Measurements from ENCODE around the gene TNC. TPM values are rescaled to one million over a fixed set of nuclear protein-coding genes. Genes with fewer than 3 reads are reported as not detected.

TNC gene
- total RNA-seq, 1 donor from 2014 or later: 137 TPM

DNA sequence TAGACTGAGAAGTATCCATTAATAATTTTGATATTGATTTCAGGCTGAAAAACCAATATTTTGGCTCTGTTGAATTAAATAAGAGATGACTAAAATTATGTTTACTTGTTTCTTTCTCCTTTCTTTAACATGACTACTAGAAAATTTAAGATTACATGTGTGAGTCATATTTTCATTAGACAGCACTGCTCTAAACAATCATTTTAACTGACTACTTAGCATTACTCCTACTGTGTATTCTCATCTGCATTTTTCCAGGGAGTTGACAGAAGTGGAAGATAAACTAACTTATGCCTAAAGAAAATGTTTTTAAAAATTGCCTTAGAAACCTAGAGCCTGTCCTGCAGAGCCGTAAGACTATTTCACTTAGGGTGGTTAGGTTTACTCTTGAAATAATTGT lies 29.1 kb downstream of the TNC start:
- no peak for DNase-seq (ENCODE audit: low spot score in 2 of 2)
- Histone ChIP-seq H3K4me3 (no peak overlapping the region), H3K36me3 (peaks cover 0 to 4% of the 10 kb centered on the region in 2 donors), H3K27ac (no peak overlapping the region), H3K4me1 (no peaks in the 10 kb centered on the region), H3K27me3 (no peaks in the 10 kb centered on the region), H3K9me3 (no peaks in the 10 kb centered on the region)
- TF ChIP-seq, protein P1, sequence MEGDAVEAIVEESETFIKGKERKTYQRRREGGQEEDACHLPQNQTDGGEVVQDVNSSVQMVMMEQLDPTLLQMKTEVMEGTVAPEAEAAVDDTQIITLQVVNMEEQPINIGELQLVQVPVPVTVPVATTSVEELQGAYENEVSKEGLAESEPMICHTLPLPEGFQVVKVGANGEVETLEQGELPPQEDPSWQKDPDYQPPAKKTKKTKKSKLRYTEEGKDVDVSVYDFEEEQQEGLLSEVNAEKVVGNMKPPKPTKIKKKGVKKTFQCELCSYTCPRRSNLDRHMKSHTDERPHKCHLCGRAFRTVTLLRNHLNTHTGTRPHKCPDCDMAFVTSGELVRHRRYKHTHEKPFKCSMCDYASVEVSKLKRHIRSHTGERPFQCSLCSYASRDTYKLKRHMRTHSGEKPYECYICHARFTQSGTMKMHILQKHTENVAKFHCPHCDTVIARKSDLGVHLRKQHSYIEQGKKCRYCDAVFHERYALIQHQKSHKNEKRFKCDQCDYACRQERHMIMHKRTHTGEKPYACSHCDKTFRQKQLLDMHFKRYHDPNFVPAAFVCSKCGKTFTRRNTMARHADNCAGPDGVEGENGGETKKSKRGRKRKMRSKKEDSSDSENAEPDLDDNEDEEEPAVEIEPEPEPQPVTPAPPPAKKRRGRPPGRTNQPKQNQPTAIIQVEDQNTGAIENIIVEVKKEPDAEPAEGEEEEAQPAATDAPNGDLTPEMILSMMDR (IDR thresholded peaks at IDR 0.05): no peak
- intact Hi-C loops (cut with DNase I): no loop called here

DNA sequence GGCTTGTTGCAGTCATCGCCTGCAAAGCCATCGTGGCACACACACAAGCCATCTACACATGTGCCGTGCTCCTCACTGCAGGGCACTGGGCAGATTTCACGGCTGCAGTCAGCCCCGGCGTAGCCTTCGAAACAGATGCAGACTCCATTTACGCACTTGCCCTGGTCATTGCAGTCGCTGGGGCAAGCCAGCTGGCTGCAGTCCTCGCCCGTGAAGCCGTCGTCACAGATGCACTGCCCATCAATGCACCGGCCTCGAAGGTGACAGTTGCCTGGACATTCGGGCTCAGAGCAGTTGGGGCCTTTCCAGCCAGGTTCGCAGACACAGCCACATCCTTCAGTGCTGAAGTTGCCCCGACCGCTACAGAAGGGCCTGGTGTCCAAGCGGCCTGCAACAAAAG lies 31.1 kb downstream of the TNC start:
- Histone ChIP-seq H3K27ac (no peak overlapping the region), H3K4me1 (no peaks in the 10 kb centered on the region), H3K36me3 (peaks cover 0 to 4% of the 10 kb centered on the region in 2 donors), H3K27me3 (no peaks in the 10 kb centered on the region), H3K4me3 (no peak overlapping the region), H3K9me3 (no peaks in the 10 kb centered on the region)
- TF ChIP-seq, protein P1 (IDR thresholded peaks at IDR 0.05): no peak
- no peak for DNase-seq (ENCODE audit: low spot score in 2 of 2)
- intact Hi-C loops (cut with DNase I): no loop called here

DNA sequence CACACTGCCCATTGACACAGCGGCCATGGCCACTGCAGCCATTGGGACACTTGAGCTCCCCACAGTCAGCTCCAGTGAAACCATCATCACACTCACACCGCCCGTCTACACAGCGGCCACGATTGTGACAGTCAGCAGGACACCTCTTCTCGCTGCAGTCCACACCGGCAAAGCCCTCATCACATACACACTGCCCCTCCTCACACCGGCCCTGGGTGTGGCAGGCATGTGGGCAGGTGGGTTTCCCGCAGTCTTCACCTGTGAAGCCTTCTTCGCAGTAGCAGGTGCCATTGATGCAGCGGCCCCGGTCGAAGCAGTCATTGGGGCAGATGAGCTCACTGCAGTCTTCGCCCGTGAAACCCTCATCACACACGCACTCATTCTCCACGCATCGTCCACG lies 31.5 kb downstream of the TNC start:
- H3K9me3 ChIP-seq: no peaks in the 10 kb centered on the region
- no peak for DNase-seq (ENCODE audit: low spot score in 2 of 2)
- intact Hi-C loops (cut with DNase I): no loop called here
- TF ChIP-seq, protein P1 (IDR thresholded peaks at IDR 0.05): no peak
- H3K36me3 ChIP-seq: peaks cover 0 to 4% of the 10 kb centered on the region in 2 donors
- H3K27me3 ChIP-seq: no peaks in the 10 kb centered on the region
- no peaks in the 10 kb centered on the region for H3K4me1 ChIP-seq
- no peak overlapping the region for H3K27ac ChIP-seq
- H3K4me3 ChIP-seq: no peak overlapping the region

DNA sequence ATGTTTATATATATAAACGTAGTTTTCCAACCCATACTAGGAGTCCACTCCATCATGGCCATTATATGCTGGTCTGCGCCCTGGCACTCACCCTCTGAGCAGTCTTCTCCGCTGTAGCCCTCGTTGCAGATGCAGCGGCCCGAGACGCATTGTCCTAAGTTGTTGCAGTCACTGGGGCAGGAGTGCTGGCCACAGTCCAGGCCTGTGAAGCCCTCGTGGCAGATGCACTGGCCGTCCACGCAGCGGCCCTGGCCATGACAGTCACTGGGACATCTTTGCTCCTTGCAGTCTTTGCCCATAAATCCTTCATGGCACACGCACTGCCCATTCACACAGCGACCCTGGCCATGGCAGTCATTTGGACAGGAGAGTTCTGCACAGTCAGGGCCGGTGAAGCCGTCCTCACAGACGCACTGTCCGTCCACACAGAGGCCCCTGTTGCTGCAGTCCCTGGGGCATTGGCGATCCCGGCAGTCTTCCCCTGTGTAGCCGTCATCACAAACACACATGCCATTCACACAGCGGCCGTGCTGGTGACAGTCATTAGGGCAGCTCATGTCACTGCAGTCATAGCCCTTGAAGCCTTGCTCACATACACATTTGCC lies 32.1 kb downstream of the TNC start:
- no peaks in the 10 kb centered on the region for H3K27me3 ChIP-seq
- peaks cover 0 to 4% of the 10 kb centered on the region in 2 donors for H3K36me3 ChIP-seq
- no peak overlapping the region for H3K4me3 ChIP-seq
- intact Hi-C loops (cut with DNase I): no loop called here
- no peaks in the 10 kb centered on the region for H3K4me1 ChIP-seq
- DNase-seq (ENCODE audit: low spot score in 2 of 2): no peak
- no peak overlapping the region for H3K27ac ChIP-seq
- TF ChIP-seq, protein P1 (IDR thresholded peaks at IDR 0.05): no peak
- no peaks in the 10 kb centered on the region for H3K9me3 ChIP-seq

DNA sequence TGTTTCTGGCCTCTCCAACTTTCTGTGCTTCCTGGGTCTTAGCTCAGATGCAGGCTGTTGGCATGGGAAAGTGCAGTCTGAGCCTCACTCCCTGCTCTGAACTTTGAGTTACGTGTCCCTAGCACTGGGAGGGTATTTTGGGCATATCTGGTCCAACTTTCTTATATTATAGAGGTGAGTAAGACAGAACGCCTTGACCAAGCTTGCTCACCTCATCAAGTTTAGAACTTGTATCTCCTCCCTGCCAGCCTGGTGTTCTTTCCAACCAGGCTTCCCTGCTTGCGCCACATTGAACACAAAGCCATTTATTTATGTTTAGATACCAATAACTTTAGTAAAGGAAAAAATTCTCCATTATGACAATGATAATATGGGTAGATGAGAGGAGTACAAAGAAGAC lies 33.2 kb downstream of the TNC start:
- intact Hi-C loops (cut with DNase I): no loop called here
- no peaks in the 10 kb centered on the region for H3K9me3 ChIP-seq
- TF ChIP-seq, protein P1 (IDR thresholded peaks at IDR 0.05): no peak
- no peaks in the 10 kb centered on the region for H3K27me3 ChIP-seq
- no peak overlapping the region for H3K4me3 ChIP-seq
- H3K27ac ChIP-seq: no peak overlapping the region
- peaks cover 0 to 4% of the 10 kb centered on the region in 2 donors for H3K36me3 ChIP-seq
- H3K4me1 ChIP-seq: no peaks in the 10 kb centered on the region
- DNase-seq (ENCODE audit: low spot score in 2 of 2): no peak

DNA sequence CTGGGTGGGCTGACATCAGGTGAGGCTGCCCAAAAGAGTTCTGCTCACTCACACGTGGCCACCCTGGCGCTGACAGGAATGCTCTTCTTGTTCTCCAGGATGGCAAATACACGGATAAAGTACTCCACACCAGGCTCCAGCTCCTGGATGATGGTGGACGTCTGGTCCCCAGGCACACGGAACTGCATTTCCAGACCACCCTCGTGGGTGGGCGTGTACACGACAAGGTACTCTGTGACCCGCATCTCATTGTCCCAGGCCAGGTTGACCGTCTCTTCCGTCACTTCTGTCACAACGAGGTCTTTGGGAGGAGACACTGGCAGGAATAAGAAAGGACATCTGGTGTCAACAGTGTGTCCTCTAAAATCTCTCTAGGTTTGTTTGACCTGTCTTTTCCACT lies 33.8 kb downstream of the TNC start:
- H3K27me3 ChIP-seq: no peaks in the 10 kb centered on the region
- H3K36me3 ChIP-seq: peaks cover 0 to 4% of the 10 kb centered on the region in 2 donors
- DNase-seq (ENCODE audit: low spot score in 2 of 2): no peak
- H3K4me1 ChIP-seq: no peaks in the 10 kb centered on the region
- TF ChIP-seq, protein P1 (IDR thresholded peaks at IDR 0.05): no peak
- intact Hi-C loops (cut with DNase I): no loop called here
- H3K4me3 ChIP-seq: no peak overlapping the region
- H3K9me3 ChIP-seq: no peaks in the 10 kb centered on the region
- no peak overlapping the region for H3K27ac ChIP-seq
